Measurements from ENCODE around the gene MDP1. TPM values are rescaled to one million over a fixed set of nuclear protein-coding genes. Genes with fewer than 3 reads are reported as not detected.

MDP1 gene
- total and polyA plus RNA-seq, 2 of the 8 experiments (the other 6 are each of a cell fraction or from before 2014, with no cell fraction given), result 17.7 to 32.2 TPM

DNA sequence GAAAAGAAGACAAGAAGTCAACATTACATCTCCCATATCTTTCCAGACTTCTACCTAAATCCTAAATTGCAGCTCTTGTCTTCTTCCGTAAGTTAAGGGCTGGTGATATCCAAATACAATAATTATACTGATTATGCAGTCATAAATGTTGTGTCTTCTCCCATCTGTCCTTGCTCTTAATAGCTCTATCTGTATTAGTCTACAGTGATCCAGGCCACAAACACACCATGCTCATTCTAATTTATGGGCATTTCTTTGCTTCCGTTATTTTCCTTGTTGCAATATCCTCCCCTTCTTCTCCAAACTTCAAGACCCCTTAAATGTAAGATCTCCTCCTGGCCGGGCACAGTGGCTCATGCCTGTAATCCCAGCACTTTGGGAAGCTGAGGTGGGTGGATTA lies 3.7 kb upstream of the MDP1 start:
- no peaks in the 10 kb centered on the region for H3K4me1 ChIP-seq (replicated peaks in 1 of 4; ENCODE audit: control insufficient read depth in 3 of 4, insufficient read depth in 4 of 4, low read length in 3 of 4)
- no peak overlapping the region for H3K27ac ChIP-seq (ENCODE audit: low read depth, low read length)
- H2BK15ac ChIP-seq (ENCODE audit: low read length), result no peak overlapping the region
- H3K56ac ChIP-seq (replicated peaks; ENCODE audit: insufficient read length, low read depth, low read length), result no peak overlapping the region
- H4K91ac ChIP-seq (replicated peaks; ENCODE audit: insufficient read length, low read length), result no peak overlapping the region
- TF ChIP-seq CBX5 (IDR thresholded peaks at IDR 0.05; ENCODE audit: low read depth, low read length) (no peak), KDM4A (IDR thresholded peaks at IDR 0.05; ENCODE audit: low read depth, low read length, severe bottlenecking) (no peak), TAF7 (optimal IDR thresholded peaks at IDR 0.05; ENCODE audit: borderline replicate concordance, low read depth, low read length) (no peak), EZH2 (IDR thresholded peaks at IDR 0.05; ENCODE audit: low read depth, low read length, severe bottlenecking) (no peak)
- H3K79me1 ChIP-seq (ENCODE audit: low read depth, low read length), result no peaks in the 10 kb centered on the region; the same call in 1 of the 2 replicates
- H3K79me2 ChIP-seq (ENCODE audit: control insufficient read depth in 1 of 2, insufficient read depth in 2 of 2, low read length in 2 of 2), result peaks cover 0 to 30% of the 10 kb centered on the region in 2 experiments; a peak in 2 of 4 replicates
- peaks cover 0 to 6% (median 4%) of the 10 kb centered on the region in 4 experiments; a peak in 4 of 8 replicates for H3K36me3 ChIP-seq (ENCODE audit: control insufficient read depth in 2 of 4, insufficient read depth in 4 of 4, low read length in 3 of 4)
- POLR2A ChIA-PET (ENCODE audit: partially characterized antibody), result interaction anchor here (0.8 to 2.0 kb wide), 10 partner anchors 8 to 104 kb away, joined by 3 to 9 read pairs (median 3); partner anchors contain the start of genes DCAF11, DHRS1, NOP9 and NRL
- no peak overlapping the region for H3K18ac ChIP-seq (ENCODE audit: extremely low read depth, low read length)
- H3K23ac ChIP-seq (ENCODE audit: insufficient read length), result no peak overlapping the region
- H2BK12ac ChIP-seq (ENCODE audit: low read depth, low read length), result no peak overlapping the region
- WGBS, 2 experiments (ENCODE audit: extremely low coverage in 1 of 2, insufficient coverage in 1 of 2, insufficient read length in 1 of 2, insufficient replicate concordance in 2 of 2, low coverage in 1 of 2, low lambda C conversion rate in 2 of 2, missing lambda C conversion rate in 1 of 2), result 60% methylated on average over 3 of the region's 3 CpGs; no CpG with 5 or more reads in 1 of the 2 experiments
- no peak overlapping the region for H2BK5ac ChIP-seq (ENCODE audit: low read depth, low read length)
- H3K4me2 ChIP-seq (ENCODE audit: insufficient read depth in 1 of 2, low read depth in 2 of 2, low read length in 2 of 2), result no peak overlapping the region
- no peak overlapping the region for H2AFZ ChIP-seq (ENCODE audit: low read length)
- no peaks in the 10 kb centered on the region for H3K9me3 ChIP-seq (ENCODE audit: insufficient read depth in 2 of 2, low read depth in 1 of 2, low read length in 1 of 2)
- DNase-seq (ENCODE audit: low read depth in 1 of 2, low spot score in 2 of 2) (no peak), FAIRE-seq (no peak)
- H2BK20ac ChIP-seq (ENCODE audit: low read length), result no peak overlapping the region
- H3K23me2 ChIP-seq (ENCODE audit: low read depth, low read length), result peaks cover 3% of the 10 kb centered on the region
- H3K4me3 ChIP-seq (ENCODE audit: extremely low read depth in 1 of 4, insufficient read depth in 2 of 4, low read depth in 3 of 4, low read length in 4 of 4), result no peak overlapping the region
- no peak overlapping the region for H3K9ac ChIP-seq (replicated peaks in 1 of 4; ENCODE audit: extremely low read depth in 1 of 4, low read depth in 3 of 4, low read length in 3 of 4)
- peaks cover 0 to 1% of the 10 kb centered on the region in 2 experiments for H4K20me1 ChIP-seq (replicated peaks in 1 of 2; ENCODE audit: control insufficient read depth in 1 of 2, insufficient read depth in 2 of 2, low read length in 2 of 2)
- CTCF ChIA-PET (ENCODE audit: partially characterized antibody), result interaction anchor here (0.7 to 5.0 kb wide), 7 partner anchors 12 to 88 kb away, joined by 3 to 16 read pairs (median 3); partner anchors contain the start of genes CIDEB and IRF9
- H4K8ac ChIP-seq (ENCODE audit: extremely low read depth, insufficient read depth, low read length), result no peak overlapping the region
- H4K5ac ChIP-seq (ENCODE audit: insufficient read length, low read depth, low read length), result no peak overlapping the region
- no peak overlapping the region for H3K14ac ChIP-seq (ENCODE audit: insufficient read length)
- H2BK120ac ChIP-seq (replicated peaks; ENCODE audit: low read depth, low read length), result no peak overlapping the region
- H2AK5ac ChIP-seq (ENCODE audit: low read depth, low read length), result no peak overlapping the region
- no peak overlapping the region for H3K4ac ChIP-seq (replicated peaks; ENCODE audit: insufficient read length, low read depth, low read length)
- no peaks in the 10 kb centered on the region for H3K27me3 ChIP-seq (replicated peaks in 1 of 4; ENCODE audit: control insufficient read depth in 3 of 4, extremely low read depth in 1 of 4, insufficient read depth in 3 of 4, low read length in 3 of 4)

Data from H1 (cell line).